NAMALWA (cell line): ENCODE measurements around the gene PI4KA.
"Not testable (repeated sequence)": the region's sequence is repeated elsewhere in the genome, so short reads cannot be mapped to it uniquely, and the experiment has no call there.

Experiments
- DNase-seq: peaks from one replicate; pipeline ENCODE4 v3.0.0-alpha.2; 2015; ENCODE audit warnings: low spot score

PI4KA gene

GRCh38 chr22:20663137-20663828 is 195.3 kb downstream of the PI4KA start:
- DNase-seq, result no peak

DNA sequence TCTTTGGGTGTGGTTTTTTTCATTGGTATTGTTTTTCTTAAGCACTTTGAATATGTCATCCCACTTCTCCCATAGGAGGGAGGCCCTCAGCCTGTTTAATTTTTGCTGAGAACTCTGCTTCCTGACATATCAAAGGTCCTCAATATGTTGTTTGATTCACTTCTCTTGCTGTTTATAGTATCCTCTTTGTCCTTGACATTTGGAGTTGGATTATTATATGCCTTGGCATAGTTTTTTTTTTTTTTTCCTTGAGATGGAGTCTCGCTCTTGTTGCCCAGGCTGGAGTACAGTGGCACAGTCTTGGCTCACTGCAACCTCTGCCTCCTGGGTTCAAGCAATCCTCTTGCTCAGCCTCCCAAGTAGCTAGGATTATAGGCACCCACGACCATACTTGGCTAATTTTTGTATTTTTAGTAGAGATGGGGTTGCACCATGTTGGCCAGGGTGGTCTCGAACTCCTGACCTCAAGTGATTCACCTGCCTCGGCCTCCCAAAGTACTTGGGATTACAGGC is 196.0 kb downstream of the PI4KA start:
- not testable (repeated sequence) for DNase-seq

DNA sequence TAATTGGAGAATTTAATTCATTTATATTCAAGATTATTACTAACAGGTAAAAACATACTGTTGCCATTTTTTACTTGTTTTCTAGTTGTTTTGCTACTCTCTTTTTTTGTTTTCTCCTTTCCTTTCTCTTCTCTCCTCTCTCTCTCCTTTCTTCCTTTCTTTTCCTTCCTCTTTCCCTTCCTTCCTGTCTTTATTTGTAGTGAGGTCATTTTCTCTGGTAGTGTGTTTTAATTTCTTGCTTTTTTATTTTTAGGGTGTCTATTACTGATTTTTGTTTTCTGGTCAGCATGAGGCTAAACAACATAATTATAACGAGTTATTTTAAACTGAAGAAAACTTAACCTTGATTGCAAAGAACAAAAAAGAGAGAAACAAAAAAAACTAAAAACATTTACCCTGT is 197.1 kb downstream of the PI4KA start:
- DNase-seq, result no peak

DNA sequence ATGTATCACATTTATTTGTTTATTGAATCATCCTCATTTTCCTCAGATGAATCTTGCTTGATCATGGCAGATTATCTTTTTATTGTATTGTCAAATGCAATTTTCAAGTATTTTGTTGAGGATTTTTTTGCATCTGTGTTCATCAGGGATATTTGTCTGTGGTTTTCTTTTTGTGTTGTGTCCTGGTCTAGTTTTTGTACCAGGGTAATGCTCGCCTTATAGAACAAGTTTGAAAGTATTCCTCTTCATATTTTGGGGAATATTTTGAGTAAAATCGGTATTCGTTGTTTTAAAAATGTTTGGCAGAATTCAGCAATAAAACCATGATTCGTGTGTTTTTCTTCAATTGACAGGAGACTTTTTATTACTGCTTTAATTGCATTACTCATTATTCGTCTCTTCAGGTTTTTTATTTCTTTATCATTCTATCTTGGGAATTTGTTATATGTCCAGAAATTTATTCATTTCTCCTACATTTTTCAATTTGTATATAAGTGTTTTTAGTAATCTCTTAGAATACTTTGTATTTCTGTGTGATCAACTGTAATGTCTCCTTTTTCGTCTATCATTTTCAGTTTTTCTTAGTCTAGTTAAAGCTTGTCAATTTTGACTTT is 198.1 kb downstream of the PI4KA start:
- DNase-seq, result no peak

GRCh38 chr22:20659920-20660319 is 198.7 kb downstream of the PI4KA start:
- no peak for DNase-seq

DNA sequence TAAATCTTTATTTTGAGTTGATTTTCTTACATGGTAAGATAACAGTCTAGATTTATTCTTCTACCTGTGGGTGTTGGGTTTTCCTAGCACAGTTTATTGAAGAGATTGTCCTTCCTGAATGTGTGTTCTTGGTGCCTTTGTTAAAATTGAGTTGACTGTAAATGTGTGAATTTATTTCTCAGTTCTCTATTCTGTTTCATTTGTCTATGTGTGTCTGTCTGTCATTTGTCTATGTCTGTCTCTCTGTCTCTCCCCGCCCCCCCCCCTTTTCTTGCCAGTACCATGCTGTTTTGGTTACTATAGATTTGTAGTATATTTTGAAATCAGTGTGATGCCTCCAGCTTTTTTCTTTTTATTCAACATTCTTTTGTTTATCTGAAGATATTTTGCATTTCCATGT is 199.4 kb downstream of the PI4KA start:
- no peak for DNase-seq

- no peak for DNase-seq
Measured at GRCh38 chr22:20658433-20659222, 200.0 kb downstream of the PI4KA start.

DNA sequence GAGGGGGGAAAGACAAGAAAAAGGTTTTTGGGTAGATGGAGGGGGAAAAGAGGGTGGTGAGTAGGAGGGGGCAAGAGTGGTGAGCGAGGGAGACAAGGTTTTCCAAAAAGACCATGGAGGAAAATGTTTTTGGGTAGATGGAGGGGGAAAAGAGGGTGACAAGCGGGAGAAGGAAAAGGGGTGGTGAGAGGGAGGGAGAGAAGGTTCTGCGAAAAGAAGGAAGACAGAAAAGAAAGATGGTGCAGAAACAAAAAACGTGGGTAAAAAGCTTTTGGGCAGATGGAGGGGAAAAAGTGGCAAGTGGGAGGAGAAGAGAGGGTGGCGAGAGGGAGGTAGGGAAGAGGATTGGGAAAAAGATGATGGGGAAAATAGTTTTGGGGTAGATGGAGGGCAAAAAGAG is 200.6 kb downstream of the PI4KA start:
- DNase-seq, result no peak
